Measurements from ENCODE around the gene C2CD4C. TPM values are rescaled to one million over a fixed set of nuclear protein-coding genes. Genes with fewer than 3 reads are reported as not detected.
"Not testable (repeated sequence)": the region's sequence is repeated elsewhere in the genome, so short reads cannot be mapped to it uniquely, and the experiment has no call there.

Gene C2CD4C
- polyA plus RNA-seq, 3 donors = not detected

DNA sequence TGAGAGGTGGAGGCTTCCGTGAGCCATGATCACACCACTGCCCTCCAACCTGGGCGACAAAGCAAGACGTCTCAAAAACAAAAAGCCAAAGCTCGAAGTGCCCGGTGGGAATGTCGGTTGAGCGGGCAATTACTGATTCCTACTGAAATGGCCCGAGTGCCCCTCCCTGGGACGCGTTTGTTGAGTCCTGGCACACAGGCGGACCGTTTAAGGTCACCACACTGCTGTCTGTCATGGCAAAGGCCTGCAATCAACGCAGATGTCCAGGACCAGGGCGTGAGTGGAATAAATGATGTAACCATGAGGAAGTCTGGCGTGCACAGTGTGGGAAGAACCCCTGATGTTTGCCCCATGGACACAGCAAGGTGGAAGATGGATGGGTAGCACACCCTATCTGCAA lies 19.2 kb upstream of the C2CD4C start:
- peaks cover 27 to 29% of the 10 kb centered on the region in 2 donors for H3K9me3 ChIP-seq (replicated peaks in 1 of 2; ENCODE audit: control insufficient read depth in 1 of 2, insufficient read depth in 1 of 2, low read length in 2 of 2)
- no peak for DNase-seq
- Mint-ChIP-seq H3K36me3 (no peaks in the 10 kb centered on the region), H3K9me3 (peaks cover 13 to 33% (median 21%) of the 10 kb centered on the region in 7 donors), H3K4me1 (peaks cover 3% of the 10 kb centered on the region), H3K4me3 (no peak overlapping the region), H3K27ac (no peak overlapping the region), H3K27me3 (ENCODE audit: low read depth in 3 of 3) (peaks cover 0 to 3% (median 0%) of the 10 kb centered on the region in 3 donors)
- no peak overlapping the region for H3K9ac ChIP-seq (ENCODE audit: insufficient read depth, low read length, poor library complexity, severe bottlenecking)
- TF ChIP-seq, protein P1, sequence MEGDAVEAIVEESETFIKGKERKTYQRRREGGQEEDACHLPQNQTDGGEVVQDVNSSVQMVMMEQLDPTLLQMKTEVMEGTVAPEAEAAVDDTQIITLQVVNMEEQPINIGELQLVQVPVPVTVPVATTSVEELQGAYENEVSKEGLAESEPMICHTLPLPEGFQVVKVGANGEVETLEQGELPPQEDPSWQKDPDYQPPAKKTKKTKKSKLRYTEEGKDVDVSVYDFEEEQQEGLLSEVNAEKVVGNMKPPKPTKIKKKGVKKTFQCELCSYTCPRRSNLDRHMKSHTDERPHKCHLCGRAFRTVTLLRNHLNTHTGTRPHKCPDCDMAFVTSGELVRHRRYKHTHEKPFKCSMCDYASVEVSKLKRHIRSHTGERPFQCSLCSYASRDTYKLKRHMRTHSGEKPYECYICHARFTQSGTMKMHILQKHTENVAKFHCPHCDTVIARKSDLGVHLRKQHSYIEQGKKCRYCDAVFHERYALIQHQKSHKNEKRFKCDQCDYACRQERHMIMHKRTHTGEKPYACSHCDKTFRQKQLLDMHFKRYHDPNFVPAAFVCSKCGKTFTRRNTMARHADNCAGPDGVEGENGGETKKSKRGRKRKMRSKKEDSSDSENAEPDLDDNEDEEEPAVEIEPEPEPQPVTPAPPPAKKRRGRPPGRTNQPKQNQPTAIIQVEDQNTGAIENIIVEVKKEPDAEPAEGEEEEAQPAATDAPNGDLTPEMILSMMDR (IDR thresholded peaks at IDR 0.05) = no peak
- WGBS (ENCODE audit: insufficient coverage) = 92% methylated on average over 15 of the region's 15 CpGs
- H3K79me2 ChIP-seq (ENCODE audit: insufficient read depth, low read length) = no peaks in the 10 kb centered on the region
- H3K4me3 ChIP-seq (replicated peaks in 1 of 3; ENCODE audit: low read depth in 2 of 3, low read length in 3 of 3) = no peak overlapping the region
- intact Hi-C loops (cut with micrococcal nuclease) = no loop called here
- no peaks in the 10 kb centered on the region for H3K4me1 ChIP-seq (ENCODE audit: control insufficient read depth in 1 of 2, insufficient read depth in 2 of 2, low read length in 2 of 2)
- no peaks in the 10 kb centered on the region for H4K20me1 ChIP-seq (ENCODE audit: insufficient read depth, low read length)
- no peaks in the 10 kb centered on the region for H3K36me3 ChIP-seq (replicated peaks in 1 of 2; ENCODE audit: control insufficient read depth in 1 of 2, insufficient read depth in 2 of 2, low read length in 2 of 2)
- H3K27me3 ChIP-seq (ENCODE audit: control insufficient read depth in 2 of 2, insufficient read depth in 2 of 2, low read length in 2 of 2) = no peaks in the 10 kb centered on the region
- no peak overlapping the region for H2AFZ ChIP-seq (ENCODE audit: insufficient read depth, low read depth, low read length, poor library complexity, severe bottlenecking)
- H3K4me2 ChIP-seq (replicated peaks; ENCODE audit: extremely low read depth, low read length, poor library complexity, severe bottlenecking) = no peak overlapping the region
- no peak overlapping the region for H3K27ac ChIP-seq (ENCODE audit: low read depth in 1 of 2, low read length in 2 of 2)

DNA sequence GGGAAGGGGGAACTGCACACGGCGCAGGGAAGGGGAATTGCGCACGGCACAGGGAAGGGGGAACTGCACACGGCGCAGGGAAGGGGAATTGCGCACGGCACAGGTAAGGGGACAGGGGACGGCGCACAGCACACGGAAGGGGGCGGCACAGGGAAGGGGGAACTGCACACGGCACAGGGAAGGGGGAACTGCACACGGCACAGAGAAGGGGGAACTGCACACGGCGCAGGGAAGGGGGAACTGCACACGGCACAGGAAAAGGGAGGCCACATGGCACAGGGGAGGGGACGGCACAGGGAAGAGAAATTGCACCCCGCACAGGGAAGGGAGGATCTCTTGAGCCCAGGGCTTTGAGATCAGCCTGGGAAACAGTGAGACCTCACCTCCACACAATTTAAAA lies 18.7 kb upstream of the C2CD4C start:
- H3K36me3 ChIP-seq (replicated peaks in 1 of 2; ENCODE audit: control insufficient read depth in 1 of 2, insufficient read depth in 2 of 2, low read length in 2 of 2); DNase-seq; H3K36me3 Mint-ChIP-seq; H3K27ac ChIP-seq (ENCODE audit: low read depth in 1 of 2, low read length in 2 of 2); H3K4me2 ChIP-seq (replicated peaks; ENCODE audit: extremely low read depth, low read length, poor library complexity, severe bottlenecking); H3K27me3 Mint-ChIP-seq (ENCODE audit: low read depth in 3 of 3); H2AFZ ChIP-seq (ENCODE audit: insufficient read depth, low read depth, low read length, poor library complexity, severe bottlenecking); H3K4me1 ChIP-seq (ENCODE audit: control insufficient read depth in 1 of 2, insufficient read depth in 2 of 2, low read length in 2 of 2); H3K27me3 ChIP-seq (ENCODE audit: control insufficient read depth in 2 of 2, insufficient read depth in 2 of 2, low read length in 2 of 2); H3K4me3 ChIP-seq (replicated peaks in 1 of 3; ENCODE audit: low read depth in 2 of 3, low read length in 3 of 3); intact Hi-C loops (cut with micrococcal nuclease); H3K9ac ChIP-seq (ENCODE audit: insufficient read depth, low read length, poor library complexity, severe bottlenecking); H3K4me1 Mint-ChIP-seq; H3K79me2 ChIP-seq (ENCODE audit: insufficient read depth, low read length); H4K20me1 ChIP-seq (ENCODE audit: insufficient read depth, low read length): not testable (repeated sequence)
- Mint-ChIP-seq H3K9me3 (peaks cover 13 to 33% (median 21%) of the 10 kb centered on the region in 7 donors), H3K4me3 (peak overlapping the region in 1 of 2 donors; percentile 35), H3K27ac (peak overlapping the region in 1 of 7 donors; percentile 76)
- WGBS (ENCODE audit: insufficient coverage) = 16% methylated on average over 8 of the region's 19 CpGs
- H3K9me3 ChIP-seq (replicated peaks in 1 of 2; ENCODE audit: control insufficient read depth in 1 of 2, insufficient read depth in 1 of 2, low read length in 2 of 2) = peaks cover 27 to 29% of the 10 kb centered on the region in 2 donors

All from CD14-positive monocyte (primary cell).